Adrenal gland (tissue), 12 donors: Measurements from ENCODE around the gene TM9SF2. TPM values are rescaled to one million over a fixed set of nuclear protein-coding genes. Genes with fewer than 3 reads are reported as not detected.
A peak's percentile ranks its signal among the peaks of the same experiment; 100 is the strongest.

ENCODE experiments used
- DNase-seq, 7 donors: peaks; one replicate each; pipeline ENCODE4 v3.0.0-alpha.2; 2019 to 2020
- H3K27ac ChIP-seq, 5 donors: fragments of 200-600 bp; sonication (generic) in 4 of 5; 1 replicate in 3 of 5; 2 replicates in 2 of 5; pipeline versions ENCODE4 v1.5.1 to v1.8.0; 2016 to 2020; ENCODE audit warnings: mild to moderate bottlenecking in 1 of 5
- H3K27me3 ChIP-seq: fragments of 200-600 bp; 2 replicates; pipeline ENCODE4 v1.8.0; 2021
- H3K36me3 ChIP-seq, 2 donors: fragments of 200-600 bp; replicated peaks in 1 of 2; 1 replicate in 1 of 2; 2 replicates in 1 of 2; pipeline versions ENCODE4 v1.5.1 to v1.8.0; 2018 to 2022
- H3K4me1 ChIP-seq, 2 donors: fragments of 200-600 bp; replicated peaks in 1 of 2; 1 replicate in 1 of 2; 2 replicates in 1 of 2; pipeline versions ENCODE4 v1.5.1 to v1.8.0; 2018 to 2021
- H3K4me3 ChIP-seq, 4 donors: fragments of 200-600 bp; sonication (generic) in 3 of 4; one replicate each; pipeline ENCODE4 v1.5.1; 2016 to 2018
- H3K9me3 ChIP-seq, 3 donors: fragments of 200-600 bp; sonication (generic) in 1 of 3; replicated peaks in 1 of 3; 1 replicate in 2 of 3; 2 replicates in 1 of 3; pipeline versions ENCODE4 v1.5.1 to v1.8.0; 2016 to 2021
- POLR2A ChIP-seq, 2 donors: fragments of 450-650 bp; IDR thresholded peaks; one replicate each; pipeline ENCODE4 v1.6.1; 2017; ENCODE audit warnings: antibody characterized with exemption in 2 of 2, mild to moderate bottlenecking in 2 of 2, moderate library complexity in 1 of 2
- WGBS, 4 donors: extraction: QIAGEN DNeasy Blood & Tissue Kit in 2 of 4; methylation state at CpG; one replicate each; pipeline versions ENCODE4 v1.1.5 to v1.1.7; 2013 to 2017; 5-methylcytosine and 5-hydroxymethylcytosine counted together
- intact Hi-C, 2 donors: fragments of 100-400 bp; cut with DNase I; formaldehyde crosslinking; loops; one replicate each; pipeline versions ENCODE4 v1.14.1 to v1.15.0; 2022 to 2023
- polyA plus RNA-seq, 3 donors: library from polyadenylated mRNA; stranded (reverse); fragments of 200-250 nt in 2 of 3; fragments of 350-450 nt in 1 of 3; fragmentation: Illumina TruSeq in 1 of 3; extraction: RNeasy Lipid Tissue Mini Kit (QIAGEN cat#74804) in 1 of 3; gene quantifications; one replicate each; pipeline ENCODE4 v1.2.3, GENCODE V29; 2013 to 2014
- total RNA-seq, 9 donors: library from RNA; depleted of rRNA in 4 of 9; stranded (reverse); fragments of >200 nt in 4 of 9; fragments of 120-200 nt in 1 of 9; fragmentation: NEBNext Ultra II Directional in 1 of 9; extraction: Animal tissue kit (Norgen Biotek cat#: 25700) in 1 of 9; gene quantifications; one replicate each; pipeline versions ENCODE4 v1.1.0 to v1.2.4, GENCODE V29; 2013 to 2023
- TF ChIP-seq, protein P1 (sequence below), 6 experiments: fragments of 450-650 bp in 4 of 6; fragments of 200-600 bp in 2 of 6; sonication (generic) in 1 of 6; IDR thresholded peaks; 1 replicate in 5 of 6; 2 replicates in 1 of 6; pipeline versions ENCODE4 v1.5.1 to v1.8.0; 2016 to 2021; ENCODE audit warnings: antibody characterized with exemption in 6 of 6, mild to moderate bottlenecking in 2 of 6, moderate library complexity in 1 of 6
- donor health status: healthy with polysubstance abuse.
- donor health status: Bipolar disorder and iron deficiency.
- donor health status: DM: yes; HTN: yes; CAD: no.
- donor health status: DM: no; HTN: no; CAD: no.
- donor health status: DM: no; HTN: no; CAD: no.
- donor health status: DM: yes; HTN: yes; CAD: no.

TM9SF2 gene
- total and polyA plus RNA-seq, 12 donors: 22.7 to 153 (median 113) TPM

DNA sequence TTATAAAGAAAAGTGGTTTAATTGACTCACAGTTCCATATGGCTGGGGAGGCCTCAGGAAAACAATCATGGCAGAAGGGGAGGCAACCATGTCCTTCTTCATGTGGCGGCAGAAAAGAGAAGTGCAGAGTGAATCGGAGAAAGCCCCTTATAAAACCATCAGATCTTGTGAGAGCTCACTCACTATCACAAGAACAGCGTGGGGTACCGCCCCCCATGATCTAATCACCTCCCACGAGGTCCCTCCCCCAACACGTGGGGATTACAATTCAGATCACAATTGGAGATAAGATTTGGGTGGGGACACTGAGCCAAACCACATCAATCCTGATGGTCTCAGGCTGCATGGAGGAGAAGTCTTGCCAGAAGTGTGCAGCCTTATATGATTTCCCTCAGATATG lies 26.0 kb downstream of the TM9SF2 start:
- no peaks in the 10 kb centered on the region for H3K4me1 ChIP-seq
- DNase-seq: no peak
- WGBS, 4 donors: 81 to 84% (median 83%) methylated on average over 6 of the region's 6 CpGs
- H3K27me3 ChIP-seq: no peaks in the 10 kb centered on the region
- H3K4me3 ChIP-seq: no peak overlapping the region
- peaks cover 0 to 13% of the 10 kb centered on the region in 2 donors for H3K36me3 ChIP-seq
- no peaks in the 10 kb centered on the region for H3K9me3 ChIP-seq
- no peak overlapping the region for H3K27ac ChIP-seq
- TF ChIP-seq, protein P1, sequence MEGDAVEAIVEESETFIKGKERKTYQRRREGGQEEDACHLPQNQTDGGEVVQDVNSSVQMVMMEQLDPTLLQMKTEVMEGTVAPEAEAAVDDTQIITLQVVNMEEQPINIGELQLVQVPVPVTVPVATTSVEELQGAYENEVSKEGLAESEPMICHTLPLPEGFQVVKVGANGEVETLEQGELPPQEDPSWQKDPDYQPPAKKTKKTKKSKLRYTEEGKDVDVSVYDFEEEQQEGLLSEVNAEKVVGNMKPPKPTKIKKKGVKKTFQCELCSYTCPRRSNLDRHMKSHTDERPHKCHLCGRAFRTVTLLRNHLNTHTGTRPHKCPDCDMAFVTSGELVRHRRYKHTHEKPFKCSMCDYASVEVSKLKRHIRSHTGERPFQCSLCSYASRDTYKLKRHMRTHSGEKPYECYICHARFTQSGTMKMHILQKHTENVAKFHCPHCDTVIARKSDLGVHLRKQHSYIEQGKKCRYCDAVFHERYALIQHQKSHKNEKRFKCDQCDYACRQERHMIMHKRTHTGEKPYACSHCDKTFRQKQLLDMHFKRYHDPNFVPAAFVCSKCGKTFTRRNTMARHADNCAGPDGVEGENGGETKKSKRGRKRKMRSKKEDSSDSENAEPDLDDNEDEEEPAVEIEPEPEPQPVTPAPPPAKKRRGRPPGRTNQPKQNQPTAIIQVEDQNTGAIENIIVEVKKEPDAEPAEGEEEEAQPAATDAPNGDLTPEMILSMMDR (IDR thresholded peaks at IDR 0.05): no peak
- TF ChIP-seq POLR2A (IDR thresholded peaks at IDR 0.05): no peak
- intact Hi-C loops: no loop called here

DNA sequence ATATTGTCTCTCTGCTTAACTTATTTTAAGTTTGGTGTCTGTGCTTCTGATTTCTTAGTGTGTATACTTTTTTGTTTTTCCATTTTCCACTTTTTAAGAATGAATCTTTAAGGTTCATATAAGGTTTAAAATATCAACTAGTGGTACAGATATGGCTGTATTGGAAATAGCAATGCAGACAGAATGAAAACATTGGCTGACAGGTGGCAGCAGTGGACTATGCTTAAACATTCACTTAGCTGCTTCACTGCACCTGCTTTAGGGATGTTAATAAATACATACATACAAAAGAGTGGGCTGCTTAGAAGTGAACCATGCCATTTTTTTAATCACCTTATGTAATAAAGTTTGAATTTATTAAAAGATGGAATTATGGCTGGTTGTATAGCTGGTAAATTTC lies 27.3 kb downstream of the TM9SF2 start:
- no peak for DNase-seq

DNA sequence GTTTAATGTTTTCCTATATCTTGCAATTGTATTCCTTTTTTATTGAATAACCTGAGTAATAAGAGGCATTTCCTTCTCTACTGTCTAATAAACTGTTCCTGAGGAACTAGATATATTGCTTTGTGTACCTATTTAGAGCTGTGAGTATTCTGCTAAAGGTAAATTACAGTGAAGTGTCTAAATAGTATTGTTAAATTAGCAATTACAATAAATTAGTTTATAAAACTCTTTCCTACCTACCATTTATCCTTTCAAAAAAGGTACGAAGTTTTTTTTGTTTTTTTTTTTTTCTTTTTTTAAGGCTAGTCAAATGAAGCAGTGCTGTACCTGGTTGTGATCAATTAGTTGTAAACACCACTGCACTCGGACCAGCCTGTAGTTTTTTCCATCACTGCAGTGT lies 34.8 kb downstream of the TM9SF2 start:
- H3K9me3 ChIP-seq: no peaks in the 10 kb centered on the region
- peaks cover 5 to 6% of the 10 kb centered on the region in 2 donors for H3K4me1 ChIP-seq
- no peak for DNase-seq
- no peak overlapping the region for H3K4me3 ChIP-seq
- peaks cover 0 to 17% of the 10 kb centered on the region in 2 donors for H3K36me3 ChIP-seq
- H3K27me3 ChIP-seq: no peaks in the 10 kb centered on the region
- no peak overlapping the region for H3K27ac ChIP-seq
- intact Hi-C loops: no loop called here
- no peak for TF ChIP-seq POLR2A (IDR thresholded peaks at IDR 0.05)
- TF ChIP-seq, protein P1 (IDR thresholded peaks at IDR 0.05): no peak
- 87 to 91% (median 87%) methylated on average over 2 of the region's 2 CpGs for WGBS, 4 donors

More for the DNA sequence above, 27.3 kb downstream of the TM9SF2 start:
- no peak overlapping the region for H3K27ac ChIP-seq
- H3K4me3 ChIP-seq: no peak overlapping the region
- no peaks in the 10 kb centered on the region for H3K4me1 ChIP-seq
- no peak for TF ChIP-seq POLR2A (IDR thresholded peaks at IDR 0.05)
- TF ChIP-seq, protein P1 (IDR thresholded peaks at IDR 0.05): peak in 2 of 6 experiments; percentile 4 to 9
- H3K9me3 ChIP-seq: no peaks in the 10 kb centered on the region
- intact Hi-C loops: no loop called here
- peaks cover 0 to 3% of the 10 kb centered on the region in 2 donors for H3K36me3 ChIP-seq
- no peaks in the 10 kb centered on the region for H3K27me3 ChIP-seq

DNA sequence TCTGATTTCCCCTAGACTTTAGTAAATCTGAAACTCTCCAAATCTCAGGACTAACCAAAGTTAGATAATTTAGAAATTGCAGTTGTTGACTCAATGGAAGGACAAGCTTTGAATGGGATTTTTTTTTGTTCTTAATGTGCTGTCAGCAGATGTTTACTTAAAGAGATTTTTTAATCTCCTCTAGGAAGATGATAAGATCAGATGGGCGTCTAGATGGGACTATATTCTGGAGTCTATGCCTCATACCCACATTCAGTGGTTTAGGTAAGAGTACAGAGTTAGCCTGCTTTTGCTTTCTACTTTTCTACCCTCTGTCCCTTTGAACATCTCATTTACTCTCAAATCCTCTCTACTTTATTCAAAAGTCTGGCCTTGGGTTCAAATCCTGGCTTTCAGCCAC lies 39.3 kb downstream of the TM9SF2 start:
- H3K9me3 ChIP-seq: no peaks in the 10 kb centered on the region
- DNase-seq: peak in 1 of 7 donors; percentile 26
- peaks cover 0 to 39% of the 10 kb centered on the region in 2 donors for H3K36me3 ChIP-seq
- H3K27ac ChIP-seq: no peak overlapping the region
- intact Hi-C loops: no loop called here
- TF ChIP-seq POLR2A (IDR thresholded peaks at IDR 0.05): no peak
- TF ChIP-seq, protein P1 (IDR thresholded peaks at IDR 0.05): no peak
- no peak overlapping the region for H3K4me3 ChIP-seq
- 44 to 58% (median 52%) methylated on average over 1 of the region's 1 CpG for WGBS, 4 donors
- H3K4me1 ChIP-seq: peaks cover 7 to 11% of the 10 kb centered on the region in 2 donors
- no peaks in the 10 kb centered on the region for H3K27me3 ChIP-seq
